Mucosa of stomach (tissue), 1 donor: Measurements from ENCODE around the gene SF3B2.
"Not testable (repeated sequence)": the region's sequence is repeated elsewhere in the genome, so short reads cannot be mapped to it uniquely, and the experiment has no call there.

Experiments used
- H3K27me3 ChIP-seq: one replicate; pipeline ENCODE4 v1.7.0; 2013; ENCODE audit warnings: mild to moderate bottlenecking, low read length; ENCODE audit not compliant: control insufficient read depth, insufficient read depth
- H3K36me3 ChIP-seq: one replicate; pipeline ENCODE4 v1.7.0; 2013; ENCODE audit warnings: low read length; ENCODE audit not compliant: control insufficient read depth, insufficient read depth
- H3K4me1 ChIP-seq: one replicate; pipeline ENCODE4 v1.7.0; 2013; ENCODE audit warnings: mild to moderate bottlenecking, low read length; ENCODE audit not compliant: control insufficient read depth, insufficient read depth
- H3K4me3 ChIP-seq: one replicate; pipeline ENCODE4 v1.7.0; 2013; ENCODE audit warnings: low read length
- H3K9ac ChIP-seq: one replicate; pipeline ENCODE4 v1.7.0; 2013; ENCODE audit warnings: mild to moderate bottlenecking, low read length, moderate library complexity
- H3K9me3 ChIP-seq: one replicate; pipeline ENCODE4 v1.7.0; 2013; ENCODE audit warnings: mild to moderate bottlenecking, low read length, moderate library complexity; ENCODE audit not compliant: control insufficient read depth
- donor health status: Pancreatic carcinoma.

Gene SF3B2

GRCh38 chr11:66084821-66085475, 32.8 kb downstream of the SF3B2 start:
- Histone ChIP-seq H3K4me3 (no peak overlapping the region), H3K36me3 (no peaks in the 10 kb centered on the region), H3K9me3 (no peaks in the 10 kb centered on the region), H3K4me1 (peaks cover 31% of the 10 kb centered on the region), H3K27me3 (no peaks in the 10 kb centered on the region), H3K9ac (no peak overlapping the region)

- no peak overlapping the region for H3K9ac ChIP-seq
- H3K27me3 ChIP-seq, result no peaks in the 10 kb centered on the region
- H3K36me3 ChIP-seq, result no peaks in the 10 kb centered on the region
- peaks cover 13% of the 10 kb centered on the region for H3K4me1 ChIP-seq
- H3K4me3 ChIP-seq, result no peak overlapping the region
- no peaks in the 10 kb centered on the region for H3K9me3 ChIP-seq
Observed at GRCh38 chr11:66087148-66087908, 35.2 kb downstream of the SF3B2 start.

GRCh38 chr11:66089067-66089466, 36.9 kb downstream of the SF3B2 start:
- Histone ChIP-seq H3K9ac (no peak overlapping the region), H3K36me3 (no peaks in the 10 kb centered on the region), H3K27me3 (no peaks in the 10 kb centered on the region), H3K4me1 (peaks cover 4% of the 10 kb centered on the region), H3K9me3 (no peaks in the 10 kb centered on the region), H3K4me3 (no peak overlapping the region)

DNA sequence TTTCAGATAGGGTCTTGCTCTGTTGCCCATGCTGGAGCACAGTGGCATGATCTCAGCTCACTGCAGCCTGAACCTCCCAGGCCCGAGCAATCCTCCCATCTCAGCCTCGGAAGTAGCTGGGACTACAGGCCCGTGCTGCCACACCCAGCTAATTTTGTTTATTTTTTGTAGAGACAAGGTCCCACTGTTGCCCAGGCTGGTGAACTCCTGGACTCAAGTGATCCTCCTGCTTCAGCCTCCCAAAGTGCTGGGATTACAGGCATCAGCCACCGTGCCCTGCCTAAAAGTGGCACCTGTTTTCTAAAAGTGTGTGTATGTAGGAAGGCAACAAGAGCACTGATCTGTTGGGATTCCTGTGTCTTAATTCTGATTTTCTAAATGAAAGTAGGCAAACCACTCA, 38.1 kb downstream of the SF3B2 start:
- Histone ChIP-seq H3K9me3 (no peaks in the 10 kb centered on the region), H3K4me3 (no peak overlapping the region), H3K4me1 (no peaks in the 10 kb centered on the region), H3K36me3 (no peaks in the 10 kb centered on the region), H3K9ac (no peak overlapping the region), H3K27me3 (no peaks in the 10 kb centered on the region)

DNA sequence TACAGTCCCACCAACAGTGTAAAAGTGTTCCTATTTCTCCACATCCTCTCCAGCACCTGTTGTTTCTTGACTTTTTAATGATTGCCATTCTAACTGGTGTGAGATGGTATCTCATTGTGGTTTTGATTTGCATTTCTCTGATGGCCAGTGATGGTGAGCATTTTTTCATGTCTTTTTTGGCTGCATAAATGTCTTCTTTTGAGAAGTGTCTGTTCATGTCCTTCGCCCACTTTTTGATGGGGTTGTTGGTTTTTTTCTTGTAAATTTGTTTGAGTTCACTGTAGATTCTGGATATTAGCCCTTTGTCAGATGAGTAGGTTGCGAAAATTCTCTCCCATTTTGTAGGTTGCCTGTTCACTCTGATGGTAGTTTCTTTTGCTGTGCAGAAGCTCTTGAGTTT, 40.0 kb downstream of the SF3B2 start:
- H3K4me1 ChIP-seq, H3K9ac ChIP-seq, H3K9me3 ChIP-seq, H3K36me3 ChIP-seq, H3K27me3 ChIP-seq, H3K4me3 ChIP-seq: not testable (repeated sequence)

- not testable (repeated sequence) for H3K36me3 ChIP-seq, H3K27me3 ChIP-seq, H3K9ac ChIP-seq, H3K4me3 ChIP-seq, H3K9me3 ChIP-seq
- H3K4me1 ChIP-seq, result peaks cover 16% of the 10 kb centered on the region
Observed at GRCh38 chr11:66099746-66100145, 47.6 kb downstream of the SF3B2 start.

- H3K36me3 ChIP-seq, result no peaks in the 10 kb centered on the region
- no peak overlapping the region for H3K4me3 ChIP-seq
- H3K9ac ChIP-seq, result no peak overlapping the region
Observed at GRCh38 chr11:66100272-66101065, 48.3 kb downstream of the SF3B2 start.

DNA sequence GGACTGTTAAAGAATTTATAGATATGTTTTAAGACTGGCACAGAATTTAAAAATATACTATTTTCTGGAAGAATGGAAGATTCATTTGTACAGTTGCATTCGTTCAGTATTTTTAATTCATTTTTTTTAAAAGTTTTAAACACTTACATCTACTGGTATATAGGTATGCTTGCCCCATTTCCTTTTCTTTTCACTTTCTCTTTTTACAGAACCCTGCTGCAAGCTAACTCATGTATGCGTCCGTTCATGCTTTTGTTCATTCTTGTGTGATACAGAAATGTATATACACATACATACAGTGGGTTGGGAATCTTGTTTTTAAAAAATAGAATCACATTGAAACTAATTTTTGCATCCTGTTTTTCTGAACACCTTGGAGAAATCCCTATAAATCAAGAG, 48.9 kb downstream of the SF3B2 start:
- Histone ChIP-seq H3K27me3 (no peaks in the 10 kb centered on the region), H3K36me3 (no peaks in the 10 kb centered on the region), H3K4me1 (peaks cover 16% of the 10 kb centered on the region), H3K4me3 (no peak overlapping the region), H3K9ac (no peak overlapping the region), H3K9me3 (no peaks in the 10 kb centered on the region)

More at GRCh38 chr11:66100272-66101065, 48.3 kb downstream of the SF3B2 start:
- H3K4me1 ChIP-seq, result peaks cover 16% of the 10 kb centered on the region
- H3K27me3 ChIP-seq, result no peaks in the 10 kb centered on the region
- no peaks in the 10 kb centered on the region for H3K9me3 ChIP-seq

DNA sequence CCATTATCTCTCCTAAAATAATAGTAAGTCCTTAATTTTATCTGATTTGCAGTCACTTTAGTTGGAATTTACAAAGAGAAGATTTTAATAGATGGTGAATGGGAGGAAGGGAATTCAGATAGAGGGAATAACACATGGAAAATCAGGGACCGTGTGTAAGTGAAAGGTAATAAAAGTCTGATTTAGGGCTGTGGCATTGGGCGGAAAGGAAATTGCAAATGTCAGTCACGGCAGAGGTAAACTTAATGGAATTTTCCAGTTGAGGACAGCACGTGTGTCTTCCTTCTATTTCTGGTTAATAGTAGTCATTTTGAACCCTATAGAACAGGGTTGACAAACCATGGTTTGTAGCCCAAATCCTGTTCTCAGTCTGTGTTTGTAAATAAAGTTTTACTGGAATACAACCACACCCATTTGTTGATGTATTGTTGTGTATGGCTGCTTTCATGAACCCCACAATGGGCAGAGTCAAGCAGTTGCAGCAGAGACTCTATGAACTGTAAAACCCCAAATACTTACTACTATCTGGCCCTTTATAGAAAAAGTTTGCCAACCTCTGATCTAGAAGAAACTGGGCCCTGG, 52.0 kb downstream of the SF3B2 start:
- H3K9me3 ChIP-seq, result no peaks in the 10 kb centered on the region
- no peaks in the 10 kb centered on the region for H3K27me3 ChIP-seq
- H3K4me3 ChIP-seq, result no peak overlapping the region
- peaks cover 23% of the 10 kb centered on the region for H3K4me1 ChIP-seq
- no peak overlapping the region for H3K9ac ChIP-seq
- no peaks in the 10 kb centered on the region for H3K36me3 ChIP-seq

GRCh38 chr11:66106786-66107599, 54.8 kb downstream of the SF3B2 start:
- Histone ChIP-seq H3K4me1 (peaks cover 7% of the 10 kb centered on the region), H3K4me3 (no peak overlapping the region), H3K27me3 (no peaks in the 10 kb centered on the region), H3K9me3 (no peaks in the 10 kb centered on the region), H3K9ac (no peak overlapping the region), H3K36me3 (no peaks in the 10 kb centered on the region)
